ENCODE data around the gene SLC22A9.

DNA sequence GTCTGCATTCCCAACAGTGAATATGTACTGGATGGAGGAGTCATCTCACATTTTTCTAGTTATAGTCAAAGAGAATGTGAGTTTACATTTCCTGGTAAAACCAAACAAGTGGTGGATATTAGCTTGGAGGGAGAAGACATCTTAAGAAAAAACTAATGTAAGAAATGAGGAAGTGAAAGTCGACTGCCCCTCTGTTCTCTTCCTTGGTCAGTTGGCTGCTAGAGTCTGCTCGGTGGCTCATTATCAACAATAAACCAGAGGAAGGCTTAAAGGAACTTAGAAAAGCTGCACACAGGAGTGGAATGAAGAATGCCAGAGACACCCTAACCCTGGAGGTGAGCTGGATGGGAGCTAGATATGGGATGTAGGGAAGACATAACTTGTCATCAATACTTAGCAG, 5.8 kb downstream of the SLC22A9 start:
- TF ChIP-seq, protein P1, sequence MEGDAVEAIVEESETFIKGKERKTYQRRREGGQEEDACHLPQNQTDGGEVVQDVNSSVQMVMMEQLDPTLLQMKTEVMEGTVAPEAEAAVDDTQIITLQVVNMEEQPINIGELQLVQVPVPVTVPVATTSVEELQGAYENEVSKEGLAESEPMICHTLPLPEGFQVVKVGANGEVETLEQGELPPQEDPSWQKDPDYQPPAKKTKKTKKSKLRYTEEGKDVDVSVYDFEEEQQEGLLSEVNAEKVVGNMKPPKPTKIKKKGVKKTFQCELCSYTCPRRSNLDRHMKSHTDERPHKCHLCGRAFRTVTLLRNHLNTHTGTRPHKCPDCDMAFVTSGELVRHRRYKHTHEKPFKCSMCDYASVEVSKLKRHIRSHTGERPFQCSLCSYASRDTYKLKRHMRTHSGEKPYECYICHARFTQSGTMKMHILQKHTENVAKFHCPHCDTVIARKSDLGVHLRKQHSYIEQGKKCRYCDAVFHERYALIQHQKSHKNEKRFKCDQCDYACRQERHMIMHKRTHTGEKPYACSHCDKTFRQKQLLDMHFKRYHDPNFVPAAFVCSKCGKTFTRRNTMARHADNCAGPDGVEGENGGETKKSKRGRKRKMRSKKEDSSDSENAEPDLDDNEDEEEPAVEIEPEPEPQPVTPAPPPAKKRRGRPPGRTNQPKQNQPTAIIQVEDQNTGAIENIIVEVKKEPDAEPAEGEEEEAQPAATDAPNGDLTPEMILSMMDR (IDR thresholded peaks at IDR 0.05; ENCODE audit: insufficient read depth, low read length) = no peak
- TF ChIP-seq POLR2AphosphoS5 (IDR thresholded peaks at IDR 0.05; ENCODE audit: low read depth) = no peak
